Smooth muscle cell (in vitro differentiated cells): ENCODE measurements around the gene AKAP6. TPM values are rescaled to one million over a fixed set of nuclear protein-coding genes. Genes with fewer than 3 reads are reported as not detected.
A peak's percentile ranks its signal among the peaks of the same experiment; 100 is the strongest.

Source experiments
- DNase-seq: peaks from one replicate; lab custom pipeline; 2025; ENCODE audit not compliant: unreplicated experiment; lab: John Stamatoyannopoulos, UW
- H2AFZ ChIP-seq: fragments of 200-600 bp; sonication (generic); 2 replicates; pipeline ENCODE4 v1.6.0; 2016; ENCODE audit warnings: antibody characterized with exemption, low read depth, mild to moderate bottlenecking
- H3F3A ChIP-seq: fragments of 200-600 bp; sonication (generic); 2 replicates; pipeline ENCODE4 v1.6.0; 2017; ENCODE audit warnings: antibody characterized with exemption, low read depth
- H3K27ac ChIP-seq: fragments of 200-600 bp; sonication (generic); 2 replicates; pipeline ENCODE4 v1.5.1; 2016; ENCODE audit warnings: low read depth, mild to moderate bottlenecking
- H3K27me3 ChIP-seq: fragments of 200-600 bp; sonication (generic); 2 replicates; pipeline ENCODE4 v1.6.1; 2016; ENCODE audit warnings: low read depth, mild to moderate bottlenecking
- H3K36me3 ChIP-seq: fragments of 200-600 bp; sonication (generic); 2 replicates; pipeline ENCODE4 v1.5.1; 2016; ENCODE audit warnings: low read depth
- H3K4me1 ChIP-seq: fragments of 200-600 bp; sonication (generic); 2 replicates; pipeline ENCODE4 v1.5.1; 2016; ENCODE audit warnings: low read depth
- H3K4me2 ChIP-seq: fragments of 200-600 bp; sonication (generic); 2 replicates; pipeline ENCODE4 v1.6.0; 2016; ENCODE audit warnings: mild to moderate bottlenecking
- H3K4me3 ChIP-seq: fragments of 200-600 bp; sonication (generic); 2 replicates; pipeline ENCODE4 v1.5.1; 2016; ENCODE audit warnings: mild to moderate bottlenecking
- H3K79me2 ChIP-seq: fragments of 200-600 bp; sonication (generic); 2 replicates; pipeline ENCODE4 v1.6.0; 2016; ENCODE audit warnings: low read depth, mild to moderate bottlenecking
- H3K9ac ChIP-seq: fragments of 200-600 bp; sonication (generic); 2 replicates; pipeline ENCODE4 v1.6.0; 2016; ENCODE audit warnings: low read depth
- H3K9me3 ChIP-seq: fragments of 200-600 bp; sonication (generic); replicated peaks from 2 replicates; pipeline ENCODE4 v1.5.1; 2016; ENCODE audit warnings: low read depth
- H4K20me1 ChIP-seq: fragments of 200-600 bp; sonication (generic); 2 replicates; pipeline ENCODE4 v1.6.0; 2016; ENCODE audit warnings: low read depth
- CTCF ChIP-seq: fragments of 200-600 bp; sonication (generic); IDR thresholded peaks from 2 replicates; pipeline ENCODE4 v1.5.1; 2017; ENCODE audit warnings: borderline replicate concordance, mild to moderate bottlenecking, antibody characterized with exemption; ENCODE audit not compliant: insufficient read depth, poor library complexity, severe bottlenecking
- WGBS: methylation state at CpG from one replicate; pipeline ENCODE4 v1.1.7; 2016; ENCODE audit warnings: low lambda C conversion rate; 5-methylcytosine and 5-hydroxymethylcytosine counted together
- polyA plus RNA-seq: library from polyadenylated mRNA; unstranded; fragments of >200 nt; fragmentation: Nextera tagmentation; extraction: Ambion mirVana; gene quantifications from 2 replicates; pipeline ENCODE4 v1.2.1, GENCODE V29; 2016
- total RNA-seq: library from RNA; depleted of rRNA; stranded (reverse); fragments of >200 nt; gene quantifications from 2 replicates; pipeline ENCODE4 v1.2.3, GENCODE V29; 2014

The AKAP6 gene
- total and polyA plus RNA-seq, 2 experiments from 2014 or later: 1.3 to 6.4 TPM

GRCh38 chr14:32572867-32573150 lies 243.7 kb downstream of the AKAP6 start:
- Histone ChIP-seq H3K4me2 (no peak overlapping the region), H3K79me2 (no peaks in the 10 kb centered on the region), H2AFZ (no peak overlapping the region), H3K9ac (no peak overlapping the region), H3K36me3 (no peaks in the 10 kb centered on the region), H3K4me1 (peaks cover 6% of the 10 kb centered on the region), H4K20me1 (no peaks in the 10 kb centered on the region), H3F3A (no peaks in the 10 kb centered on the region), H3K4me3 (no peak overlapping the region), H3K9me3 (no peaks in the 10 kb centered on the region), H3K27me3 (no peaks in the 10 kb centered on the region), H3K27ac (no peak overlapping the region)
- DNase-seq: no peak
- TF ChIP-seq CTCF: no peak

GRCh38 chr14:32574269-32574668 lies 245.2 kb downstream of the AKAP6 start:
- Histone ChIP-seq H3K4me1 (peaks cover 6% of the 10 kb centered on the region), H3K9ac (no peak overlapping the region), H3K79me2 (no peaks in the 10 kb centered on the region), H2AFZ (no peak overlapping the region), H3K9me3 (no peaks in the 10 kb centered on the region), H4K20me1 (no peaks in the 10 kb centered on the region), H3K27me3 (no peaks in the 10 kb centered on the region), H3K4me3 (no peak overlapping the region), H3K36me3 (no peaks in the 10 kb centered on the region), H3K27ac (no peak overlapping the region), H3F3A (no peaks in the 10 kb centered on the region), H3K4me2 (no peak overlapping the region)
- 64% methylated on average over 2 of the region's 2 CpGs for WGBS
- no peak for DNase-seq
- TF ChIP-seq CTCF: no peak

GRCh38 chr14:32576088-32576795 lies 247.1 kb downstream of the AKAP6 start:
- Histone ChIP-seq H4K20me1 (no peaks in the 10 kb centered on the region), H3K9ac (no peak overlapping the region), H3K4me3 (no peak overlapping the region)

More at GRCh38 chr14:32576088-32576795, 247.1 kb downstream of the AKAP6 start:
- peaks cover 6% of the 10 kb centered on the region for H3K4me1 ChIP-seq
- peak overlapping the region; percentile 46 for H2AFZ ChIP-seq
- H3K27me3 ChIP-seq: no peaks in the 10 kb centered on the region
- no peaks in the 10 kb centered on the region for H3F3A ChIP-seq
- no peak overlapping the region for H3K4me2 ChIP-seq
- peak; percentile 99 for TF ChIP-seq CTCF
- H3K27ac ChIP-seq: no peak overlapping the region
- DNase-seq: no peak
- 36% methylated on average over 6 of the region's 6 CpGs for WGBS
- no peaks in the 10 kb centered on the region for H3K36me3 ChIP-seq
- H3K9me3 ChIP-seq: no peaks in the 10 kb centered on the region
- no peaks in the 10 kb centered on the region for H3K79me2 ChIP-seq
